Loucy (cell line): ENCODE measurements around the gene P2RX7.

ENCODE experiments used
- H2AFZ ChIP-seq: fragments of 200-600 bp; sonication (generic); 2 replicates; pipeline ENCODE4 v1.6.0; 2016; ENCODE audit warnings: antibody characterized with exemption, mild to moderate bottlenecking, low read length, moderate library complexity
- H3F3A ChIP-seq: fragments of 200-600 bp; 2 replicates; pipeline ENCODE4 v1.6.0; 2016; ENCODE audit warnings: antibody characterized with exemption, low read depth, mild to moderate bottlenecking
- H3K27me3 ChIP-seq: fragments of 200-600 bp; sonication (generic); 2 replicates; pipeline ENCODE4 v1.6.1; 2014; ENCODE audit warnings: low read length, mild to moderate bottlenecking; ENCODE audit not compliant: insufficient read depth, poor library complexity, severe bottlenecking
- H3K36me3 ChIP-seq: fragments of 200-600 bp; sonication (generic); 2 replicates; pipeline ENCODE4 v1.6.1; 2016; ENCODE audit warnings: low read length; ENCODE audit not compliant: insufficient read depth
- H3K4me1 ChIP-seq: fragments of 200-600 bp; sonication (generic); 2 replicates; pipeline ENCODE4 v1.5.1; 2014; ENCODE audit warnings: low read length, mild to moderate bottlenecking; ENCODE audit not compliant: insufficient read depth, poor library complexity, severe bottlenecking
- H3K4me2 ChIP-seq: fragments of 200-600 bp; sonication (generic); 2 replicates; pipeline ENCODE4 v1.6.0; 2014; ENCODE audit warnings: antibody characterized with exemption, low read length, low read depth, mild to moderate bottlenecking; ENCODE audit not compliant: poor library complexity, severe bottlenecking
- H3K4me3 ChIP-seq: fragments of 200-600 bp; sonication (generic); 2 replicates; pipeline ENCODE4 v1.5.1; 2014; ENCODE audit warnings: low read length, mild to moderate bottlenecking, mixed read lengths; ENCODE audit not compliant: poor library complexity, severe bottlenecking
- H3K79me2 ChIP-seq: fragments of 200-600 bp; sonication (generic); 2 replicates; pipeline ENCODE4 v1.6.1; 2014; ENCODE audit warnings: low read length; ENCODE audit not compliant: insufficient read depth
- H3K9ac ChIP-seq: fragments of 200-600 bp; sonication (generic); 2 replicates; pipeline ENCODE4 v1.6.0; 2014; ENCODE audit warnings: mild to moderate bottlenecking, low read depth, low read length, moderate library complexity; ENCODE audit not compliant: poor library complexity, severe bottlenecking
- H3K9me2 ChIP-seq: fragments of 200-600 bp; sonication (generic); replicated peaks from 2 replicates; pipeline ENCODE4 v1.6.1; 2016; ENCODE audit warnings: low read depth, low read length, mixed read lengths
- H3K9me3 ChIP-seq: fragments of 200-600 bp; sonication (generic); 2 replicates; pipeline ENCODE4 v1.6.1; 2014; ENCODE audit warnings: mild to moderate bottlenecking, antibody characterized with exemption, low read length, low read depth; ENCODE audit not compliant: insufficient read depth
- H4K20me1 ChIP-seq: fragments of 200-600 bp; sonication (generic); 2 replicates; pipeline ENCODE4 v1.6.0; 2014; ENCODE audit warnings: antibody characterized with exemption, low read length, mild to moderate bottlenecking; ENCODE audit not compliant: insufficient read depth, poor library complexity, severe bottlenecking
- CTCF ChIP-seq: fragments of 200-600 bp; sonication (generic); conservative IDR thresholded peaks from 2 replicates; pipeline ENCODE4 v1.5.1; 2014; ENCODE audit warnings: mild to moderate bottlenecking, antibody characterized with exemption, low read length
- EZH2phosphoT487 ChIP-seq: fragments of 200-600 bp; IDR thresholded peaks from 2 replicates; pipeline ENCODE4 v1.6.1; 2018; ENCODE audit warnings: antibody characterized with exemption, mild to moderate bottlenecking, moderate library complexity, borderline replicate concordance

The P2RX7 gene

GRCh38 chr12:121137512-121137911 is 4.8 kb downstream of the P2RX7 start:
- no peaks in the 10 kb centered on the region for H3K79me2 ChIP-seq
- no peak for TF ChIP-seq EZH2phosphoT487
- no peak for TF ChIP-seq CTCF
- H2AFZ ChIP-seq, result no peak overlapping the region; the same call in 1 of the 2 replicates
- H3K9me3 ChIP-seq, result no peaks in the 10 kb centered on the region
- H3K27me3 ChIP-seq, result no peaks in the 10 kb centered on the region
- no peak overlapping the region for H3K4me3 ChIP-seq
- H3K36me3 ChIP-seq, result no peaks in the 10 kb centered on the region
- H3K4me2 ChIP-seq, result no peak overlapping the region
- H4K20me1 ChIP-seq, result no peaks in the 10 kb centered on the region
- H3K9ac ChIP-seq, result no peak overlapping the region
- no peaks in the 10 kb centered on the region for H3F3A ChIP-seq
- peaks cover 12% of the 10 kb centered on the region for H3K4me1 ChIP-seq
- H3K9me2 ChIP-seq, result no peaks in the 10 kb centered on the region

DNA sequence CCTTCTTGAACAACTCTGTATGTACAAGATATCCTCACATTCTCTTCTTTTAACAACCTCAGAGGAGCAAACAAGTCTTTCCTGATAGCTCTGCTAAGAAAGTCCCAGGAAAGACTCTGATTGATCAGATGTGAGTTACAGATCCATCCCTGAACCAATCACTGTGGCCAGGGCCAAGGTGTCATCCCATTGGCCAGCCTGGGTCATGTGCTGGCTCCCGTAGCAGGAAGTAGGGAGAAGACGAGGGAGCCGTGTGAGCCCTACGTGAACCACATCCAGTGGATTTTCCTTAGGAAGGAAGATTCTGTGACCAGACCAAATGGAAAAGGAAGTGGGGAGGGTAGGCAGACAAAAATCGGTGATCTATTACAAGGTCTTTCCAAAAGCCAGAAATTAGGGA is 5.6 kb downstream of the P2RX7 start:
- H3K4me2 ChIP-seq, result no peak overlapping the region
- no peaks in the 10 kb centered on the region for H3K9me3 ChIP-seq
- H3K4me3 ChIP-seq, result no peak overlapping the region
- no peak overlapping the region for H3K9ac ChIP-seq
- peaks cover 5% of the 10 kb centered on the region for H3K4me1 ChIP-seq
- H2AFZ ChIP-seq, result peak overlapping the region; percentile 59
- H3K79me2 ChIP-seq, result no peaks in the 10 kb centered on the region
- H3K27me3 ChIP-seq, result no peaks in the 10 kb centered on the region
- H3F3A ChIP-seq, result no peaks in the 10 kb centered on the region
- H3K9me2 ChIP-seq, result no peaks in the 10 kb centered on the region
- H4K20me1 ChIP-seq, result no peaks in the 10 kb centered on the region
- H3K36me3 ChIP-seq, result no peaks in the 10 kb centered on the region
- TF ChIP-seq EZH2phosphoT487 (no peak), CTCF (no peak)

- no peak overlapping the region for H3K9ac ChIP-seq
- no peaks in the 10 kb centered on the region for H4K20me1 ChIP-seq
- no peaks in the 10 kb centered on the region for H3K9me2 ChIP-seq
- H3K4me2 ChIP-seq, result no peak overlapping the region
- H3K79me2 ChIP-seq, result no peaks in the 10 kb centered on the region
- no peaks in the 10 kb centered on the region for H3K36me3 ChIP-seq
- no peaks in the 10 kb centered on the region for H3F3A ChIP-seq
- TF ChIP-seq EZH2phosphoT487, result no peak
- TF ChIP-seq CTCF, result no peak
- no peak overlapping the region for H2AFZ ChIP-seq
- no peaks in the 10 kb centered on the region for H3K27me3 ChIP-seq
- H3K9me3 ChIP-seq, result no peaks in the 10 kb centered on the region
- H3K4me1 ChIP-seq, result peaks cover 3% of the 10 kb centered on the region
- H3K4me3 ChIP-seq, result no peak overlapping the region
Observed at GRCh38 chr12:121139286-121139685, 6.6 kb downstream of the P2RX7 start.
